Measurements from ENCODE around the gene ZNF280A.

The ZNF280A gene

DNA sequence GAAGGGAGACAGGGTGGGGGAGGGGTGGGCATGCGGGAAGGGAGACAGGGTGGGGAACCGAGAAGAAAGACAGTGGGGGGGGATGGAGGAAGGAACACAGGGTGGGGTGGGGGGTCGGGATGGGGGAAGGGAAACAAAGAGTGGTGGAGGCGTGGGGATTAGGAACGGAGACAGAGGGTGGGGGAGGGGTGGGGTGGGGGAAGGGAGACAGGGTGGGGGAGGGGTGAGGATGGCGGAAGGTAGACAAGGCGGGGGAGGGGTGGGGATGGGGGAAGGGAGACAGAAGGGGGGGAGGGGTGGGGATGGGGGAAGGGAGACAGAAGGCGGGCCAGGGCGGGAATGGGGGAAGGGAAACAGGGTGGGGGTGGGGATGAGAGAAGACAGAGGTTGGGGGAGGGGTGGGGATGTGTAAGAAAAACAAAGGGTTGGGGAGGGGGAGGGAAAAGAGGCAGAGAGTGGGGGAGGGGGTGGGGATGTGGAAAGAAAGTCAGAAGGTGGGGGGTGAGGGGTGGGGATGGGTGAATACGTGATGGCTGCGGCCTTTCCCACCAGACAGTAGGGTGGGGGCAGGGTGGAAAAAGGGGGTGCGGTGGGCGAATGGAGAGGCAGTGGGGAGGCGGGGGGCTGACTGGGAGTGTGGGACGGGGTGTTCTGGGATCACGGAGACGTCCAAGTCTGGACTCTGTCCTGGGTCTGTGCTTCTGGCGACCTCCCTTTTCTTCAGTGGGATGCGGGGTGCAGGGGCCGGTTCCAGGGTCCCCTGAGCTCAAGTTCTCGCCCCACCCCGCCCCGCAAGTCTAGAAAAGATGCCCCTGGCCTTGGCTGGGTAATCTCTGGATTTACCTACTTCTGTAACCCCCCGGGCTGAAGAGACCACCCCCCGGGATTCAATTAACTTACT is 38.3 kb upstream of the ZNF280A start:
- peak; percentile 52 for ATAC-seq
- TF ChIP-seq ZNF565 (CRISPR knock-in tag; conservative IDR thresholded peaks at IDR 0.05; ENCODE audit: low read depth) (no peak), GLIS3 (CRISPR knock-in tag; IDR thresholded peaks at IDR 0.05) (no peak), PPARA (CRISPR knock-in tag; IDR thresholded peaks at IDR 0.05; ENCODE audit: borderline replicate concordance) (no peak), ZNF70 (CRISPR knock-in tag; IDR thresholded peaks at IDR 0.05) (no peak), OSR1 (CRISPR knock-in tag; IDR thresholded peaks at IDR 0.05) (no peak), TCF4 (CRISPR knock-in tag; IDR thresholded peaks at IDR 0.05; ENCODE audit: borderline replicate concordance) (no peak), SNAI2 (CRISPR knock-in tag; IDR thresholded peaks at IDR 0.05) (no peak), ZC3H10 (CRISPR knock-in tag; IDR thresholded peaks at IDR 0.05) (no peak), BACH2 (CRISPR knock-in tag; IDR thresholded peaks at IDR 0.05; ENCODE audit: borderline replicate concordance) (no peak), RARB (CRISPR knock-in tag; IDR thresholded peaks at IDR 0.05) (no peak), ESRRG (CRISPR knock-in tag; IDR thresholded peaks at IDR 0.05) (no peak), ZFP3 (CRISPR knock-in tag; IDR thresholded peaks at IDR 0.05) (no peak), ARNTL (CRISPR knock-in tag; IDR thresholded peaks at IDR 0.05; ENCODE audit: borderline replicate concordance, low read depth) (no peak), ZNF8 (CRISPR knock-in tag; IDR thresholded peaks at IDR 0.05) (no peak)
- TF ChIP-seq, protein P1, sequence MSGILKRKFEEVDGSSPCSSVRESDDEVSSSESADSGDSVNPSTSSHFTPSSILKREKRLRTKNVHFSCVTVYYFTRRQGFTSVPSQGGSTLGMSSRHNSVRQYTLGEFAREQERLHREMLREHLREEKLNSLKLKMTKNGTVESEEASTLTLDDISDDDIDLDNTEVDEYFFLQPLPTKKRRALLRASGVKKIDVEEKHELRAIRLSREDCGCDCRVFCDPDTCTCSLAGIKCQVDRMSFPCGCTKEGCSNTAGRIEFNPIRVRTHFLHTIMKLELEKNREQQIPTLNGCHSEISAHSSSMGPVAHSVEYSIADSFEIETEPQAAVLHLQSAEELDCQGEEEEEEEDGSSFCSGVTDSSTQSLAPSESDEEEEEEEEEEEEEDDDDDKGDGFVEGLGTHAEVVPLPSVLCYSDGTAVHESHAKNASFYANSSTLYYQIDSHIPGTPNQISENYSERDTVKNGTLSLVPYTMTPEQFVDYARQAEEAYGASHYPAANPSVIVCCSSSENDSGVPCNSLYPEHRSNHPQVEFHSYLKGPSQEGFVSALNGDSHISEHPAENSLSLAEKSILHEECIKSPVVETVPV (CRISPR knock-in tag; IDR thresholded peaks at IDR 0.05): no peak
- TF ChIP-seq, protein P2, sequence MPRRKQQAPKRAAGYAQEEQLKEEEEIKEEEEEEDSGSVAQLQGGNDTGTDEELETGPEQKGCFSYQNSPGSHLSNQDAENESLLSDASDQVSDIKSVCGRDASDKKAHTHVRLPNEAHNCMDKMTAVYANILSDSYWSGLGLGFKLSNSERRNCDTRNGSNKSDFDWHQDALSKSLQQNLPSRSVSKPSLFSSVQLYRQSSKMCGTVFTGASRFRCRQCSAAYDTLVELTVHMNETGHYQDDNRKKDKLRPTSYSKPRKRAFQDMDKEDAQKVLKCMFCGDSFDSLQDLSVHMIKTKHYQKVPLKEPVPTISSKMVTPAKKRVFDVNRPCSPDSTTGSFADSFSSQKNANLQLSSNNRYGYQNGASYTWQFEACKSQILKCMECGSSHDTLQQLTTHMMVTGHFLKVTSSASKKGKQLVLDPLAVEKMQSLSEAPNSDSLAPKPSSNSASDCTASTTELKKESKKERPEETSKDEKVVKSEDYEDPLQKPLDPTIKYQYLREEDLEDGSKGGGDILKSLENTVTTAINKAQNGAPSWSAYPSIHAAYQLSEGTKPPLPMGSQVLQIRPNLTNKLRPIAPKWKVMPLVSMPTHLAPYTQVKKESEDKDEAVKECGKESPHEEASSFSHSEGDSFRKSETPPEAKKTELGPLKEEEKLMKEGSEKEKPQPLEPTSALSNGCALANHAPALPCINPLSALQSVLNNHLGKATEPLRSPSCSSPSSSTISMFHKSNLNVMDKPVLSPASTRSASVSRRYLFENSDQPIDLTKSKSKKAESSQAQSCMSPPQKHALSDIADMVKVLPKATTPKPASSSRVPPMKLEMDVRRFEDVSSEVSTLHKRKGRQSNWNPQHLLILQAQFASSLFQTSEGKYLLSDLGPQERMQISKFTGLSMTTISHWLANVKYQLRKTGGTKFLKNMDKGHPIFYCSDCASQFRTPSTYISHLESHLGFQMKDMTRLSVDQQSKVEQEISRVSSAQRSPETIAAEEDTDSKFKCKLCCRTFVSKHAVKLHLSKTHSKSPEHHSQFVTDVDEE (CRISPR knock-in tag; IDR thresholded peaks at IDR 0.05): no peak
- TF ChIP-seq, protein P3, sequence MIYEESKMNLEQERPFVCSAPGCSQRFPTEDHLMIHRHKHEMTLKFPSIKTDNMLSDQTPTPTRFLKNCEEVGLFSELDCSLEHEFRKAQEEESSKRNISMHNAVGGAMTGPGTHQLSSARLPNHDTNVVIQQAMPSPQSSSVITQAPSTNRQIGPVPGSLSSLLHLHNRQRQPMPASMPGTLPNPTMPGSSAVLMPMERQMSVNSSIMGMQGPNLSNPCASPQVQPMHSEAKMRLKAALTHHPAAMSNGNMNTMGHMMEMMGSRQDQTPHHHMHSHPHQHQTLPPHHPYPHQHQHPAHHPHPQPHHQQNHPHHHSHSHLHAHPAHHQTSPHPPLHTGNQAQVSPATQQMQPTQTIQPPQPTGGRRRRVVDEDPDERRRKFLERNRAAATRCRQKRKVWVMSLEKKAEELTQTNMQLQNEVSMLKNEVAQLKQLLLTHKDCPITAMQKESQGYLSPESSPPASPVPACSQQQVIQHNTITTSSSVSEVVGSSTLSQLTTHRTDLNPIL (CRISPR knock-in tag; IDR thresholded peaks at IDR 0.05; ENCODE audit: low read depth): no peak

DNA sequence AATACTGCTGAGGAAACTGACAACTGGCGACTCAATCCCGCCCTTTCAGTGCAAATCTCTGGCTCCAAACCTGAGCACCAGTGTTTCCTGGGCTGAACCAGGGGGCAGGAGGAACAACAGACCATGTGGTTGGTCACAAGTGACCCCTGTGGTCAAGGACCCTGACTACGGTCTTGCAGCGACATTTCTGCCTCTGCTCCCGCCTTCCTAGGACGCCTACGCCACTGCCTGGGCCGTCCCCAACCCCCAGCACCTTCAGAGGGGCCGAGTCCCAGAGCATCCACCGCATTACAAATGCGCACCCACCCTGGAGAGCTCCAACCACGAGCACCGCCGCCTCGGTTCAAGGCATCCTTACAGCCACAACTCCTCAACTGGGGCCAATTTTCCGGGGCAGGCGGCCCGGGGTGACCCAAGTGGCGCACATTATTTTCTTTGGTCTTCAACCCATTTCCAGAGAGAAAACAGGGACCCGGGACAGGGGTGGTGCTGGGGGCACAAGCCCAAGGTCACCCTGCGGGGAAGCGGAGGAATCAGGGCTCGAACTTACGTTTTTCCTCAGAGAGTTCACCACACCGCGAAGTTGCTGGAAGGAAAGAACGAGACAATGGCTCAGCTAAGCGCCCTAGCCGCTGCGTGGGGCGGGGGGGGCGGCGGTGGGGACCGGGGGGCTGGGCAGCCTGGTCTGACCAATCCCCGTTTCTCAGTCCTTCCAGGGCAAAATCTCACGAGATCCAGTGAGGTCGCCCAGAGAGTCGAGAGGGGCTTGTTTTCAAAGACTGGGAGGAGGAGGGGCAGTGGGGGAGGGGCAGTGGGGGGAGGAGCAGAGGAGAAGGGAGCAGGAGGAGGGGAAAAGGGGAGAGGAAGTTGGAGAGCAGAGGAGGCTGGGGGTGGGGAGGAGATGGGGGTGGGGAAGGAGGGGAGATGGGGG is 37.2 kb upstream of the ZNF280A start:
- peak; percentile 40 for ATAC-seq
- TF ChIP-seq, protein P4, sequence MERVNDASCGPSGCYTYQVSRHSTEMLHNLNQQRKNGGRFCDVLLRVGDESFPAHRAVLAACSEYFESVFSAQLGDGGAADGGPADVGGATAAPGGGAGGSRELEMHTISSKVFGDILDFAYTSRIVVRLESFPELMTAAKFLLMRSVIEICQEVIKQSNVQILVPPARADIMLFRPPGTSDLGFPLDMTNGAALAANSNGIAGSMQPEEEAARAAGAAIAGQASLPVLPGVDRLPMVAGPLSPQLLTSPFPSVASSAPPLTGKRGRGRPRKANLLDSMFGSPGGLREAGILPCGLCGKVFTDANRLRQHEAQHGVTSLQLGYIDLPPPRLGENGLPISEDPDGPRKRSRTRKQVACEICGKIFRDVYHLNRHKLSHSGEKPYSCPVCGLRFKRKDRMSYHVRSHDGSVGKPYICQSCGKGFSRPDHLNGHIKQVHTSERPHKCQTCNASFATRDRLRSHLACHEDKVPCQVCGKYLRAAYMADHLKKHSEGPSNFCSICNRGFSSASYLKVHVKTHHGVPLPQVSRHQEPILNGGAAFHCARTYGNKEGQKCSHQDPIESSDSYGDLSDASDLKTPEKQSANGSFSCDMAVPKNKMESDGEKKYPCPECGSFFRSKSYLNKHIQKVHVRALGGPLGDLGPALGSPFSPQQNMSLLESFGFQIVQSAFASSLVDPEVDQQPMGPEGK (CRISPR knock-in tag; IDR thresholded peaks at IDR 0.05; ENCODE audit: borderline replicate concordance): no peak
- 0 out of 2 replicates have a peak, but pooled peaks have one; percentile 19 for TF ChIP-seq PPARA (CRISPR knock-in tag; IDR thresholded peaks at IDR 0.05; ENCODE audit: borderline replicate concordance)

DNA sequence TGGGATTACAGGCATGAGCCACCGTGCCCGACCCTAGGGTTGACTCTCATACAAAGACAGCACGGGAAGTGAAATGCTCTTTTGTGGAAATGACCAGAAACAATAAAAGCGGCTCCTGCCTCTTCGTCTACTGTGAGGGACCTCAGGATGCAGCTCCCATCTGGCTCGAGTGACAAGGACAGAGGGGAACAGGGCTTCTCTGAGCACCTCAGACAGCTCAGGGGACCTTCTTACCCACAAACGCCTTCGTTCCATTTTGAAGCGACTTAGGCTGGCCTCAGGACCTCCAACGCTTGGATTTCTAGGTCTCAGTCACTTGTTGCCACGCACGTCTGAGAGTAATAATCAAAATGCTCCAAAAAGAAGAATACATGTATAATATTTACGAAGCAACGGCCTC is 36.5 kb upstream of the ZNF280A start:
- TF ChIP-seq ZFP3 (CRISPR knock-in tag; IDR thresholded peaks at IDR 0.05) (no peak), GLIS3 (CRISPR knock-in tag; IDR thresholded peaks at IDR 0.05) (no peak), CSDC2 (CRISPR knock-in tag; IDR thresholded peaks at IDR 0.05) (no peak), ZNF8 (CRISPR knock-in tag; IDR thresholded peaks at IDR 0.05) (no peak), ZC3H10 (CRISPR knock-in tag; IDR thresholded peaks at IDR 0.05) (no peak), PPARA (CRISPR knock-in tag; IDR thresholded peaks at IDR 0.05; ENCODE audit: borderline replicate concordance) (no peak), BACH2 (CRISPR knock-in tag; IDR thresholded peaks at IDR 0.05; ENCODE audit: borderline replicate concordance) (no peak), OSR1 (CRISPR knock-in tag; IDR thresholded peaks at IDR 0.05) (no peak), SNAI2 (CRISPR knock-in tag; IDR thresholded peaks at IDR 0.05) (no peak), TOX (CRISPR knock-in tag; IDR thresholded peaks at IDR 0.05; ENCODE audit: borderline replicate concordance) (no peak)
- TF ChIP-seq, protein P4 (CRISPR knock-in tag; IDR thresholded peaks at IDR 0.05; ENCODE audit: borderline replicate concordance): no peak
- TF ChIP-seq, protein P5, sequence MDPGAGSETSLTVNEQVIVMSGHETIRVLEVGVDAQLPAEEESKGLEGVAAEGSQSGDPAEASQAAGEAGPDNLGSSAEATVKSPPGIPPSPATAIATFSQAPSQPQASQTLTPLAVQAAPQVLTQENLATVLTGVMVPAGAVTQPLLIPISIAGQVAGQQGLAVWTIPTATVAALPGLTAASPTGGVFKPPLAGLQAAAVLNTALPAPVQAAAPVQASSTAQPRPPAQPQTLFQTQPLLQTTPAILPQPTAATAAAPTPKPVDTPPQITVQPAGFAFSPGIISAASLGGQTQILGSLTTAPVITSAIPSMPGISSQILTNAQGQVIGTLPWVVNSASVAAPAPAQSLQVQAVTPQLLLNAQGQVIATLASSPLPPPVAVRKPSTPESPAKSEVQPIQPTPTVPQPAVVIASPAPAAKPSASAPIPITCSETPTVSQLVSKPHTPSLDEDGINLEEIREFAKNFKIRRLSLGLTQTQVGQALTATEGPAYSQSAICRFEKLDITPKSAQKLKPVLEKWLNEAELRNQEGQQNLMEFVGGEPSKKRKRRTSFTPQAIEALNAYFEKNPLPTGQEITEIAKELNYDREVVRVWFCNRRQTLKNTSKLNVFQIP (CRISPR knock-in tag; IDR thresholded peaks at IDR 0.05; ENCODE audit: borderline replicate concordance, low read depth): no peak
- ATAC-seq: no peak

Measured in SK-N-SH treated with all-trans-retinoic acid at 6 μM for 48 hours (cell line).